Astrocyte (in vitro differentiated cells and primary cell): ENCODE data around the gene NIT2. TPM values are rescaled to one million over a fixed set of nuclear protein-coding genes. Genes with fewer than 3 reads are reported as not detected.
"Not testable (repeated sequence)": the region's sequence is repeated elsewhere in the genome, so short reads cannot be mapped to it uniquely, and the experiment has no call there.

Experiments used
- DNase-seq: peaks from one replicate; pipeline ENCODE4 v3.0.0-alpha.2; 2010; ENCODE audit warnings: low read depth
- FAIRE-seq: peaks from 2 replicates; lab custom pipeline; 2011; peaks lifted over from hg19 to GRCh38; lab: Jason Lieb, UNC
- H2AFZ ChIP-seq: 2 replicates; pipeline ENCODE4 v1.6.0; 2012; ENCODE audit warnings: low read depth, low read length, inconsistent platforms
- H3K27ac ChIP-seq: 2 replicates; pipeline ENCODE4 v1.5.1; 2011; ENCODE audit warnings: low read depth, low read length, inconsistent platforms
- H3K27me3 ChIP-seq: 2 replicates; pipeline ENCODE4 v1.6.0; 2011; ENCODE audit warnings: low read length, inconsistent platforms; ENCODE audit not compliant: insufficient read depth
- H3K36me3 ChIP-seq: 2 replicates; pipeline ENCODE4 v1.5.1; 2011; ENCODE audit warnings: low read length, inconsistent platforms; ENCODE audit not compliant: insufficient read depth
- H3K4me1 ChIP-seq: 2 replicates; pipeline ENCODE4 v1.5.1; 2011; ENCODE audit warnings: low read length, inconsistent platforms; ENCODE audit not compliant: insufficient read depth
- H3K4me2 ChIP-seq: 2 replicates; pipeline ENCODE4 v1.6.0; 2012; ENCODE audit warnings: low read length, inconsistent platforms
- H3K4me3 ChIP-seq: 2 replicates; pipeline ENCODE4 v1.5.1; 2011; ENCODE audit warnings: low read depth, mild to moderate bottlenecking, low read length, inconsistent platforms; ENCODE audit not compliant: insufficient read depth
- H3K79me2 ChIP-seq: 2 replicates; pipeline ENCODE4 v1.6.0; 2012; ENCODE audit warnings: mild to moderate bottlenecking, low read length, inconsistent platforms; ENCODE audit not compliant: insufficient read depth
- H3K9ac ChIP-seq: 2 replicates; pipeline ENCODE4 v1.6.0; 2012; ENCODE audit warnings: mild to moderate bottlenecking, low read length, inconsistent platforms
- H3K9me3 ChIP-seq: 2 replicates; pipeline ENCODE4 v1.5.1; 2012; ENCODE audit warnings: low read depth, mild to moderate bottlenecking, low read length, inconsistent platforms; ENCODE audit not compliant: insufficient read depth
- H4K20me1 ChIP-seq: 2 replicates; pipeline ENCODE4 v1.6.0; 2012; ENCODE audit warnings: low read length, inconsistent platforms; ENCODE audit not compliant: insufficient read depth
- H3K27ac Mint-ChIP-seq: one replicate; pipeline ENCODE4 v1.8.0; 2021; ENCODE audit warnings: mild to moderate bottlenecking, mixed read lengths; ENCODE audit not compliant: unreplicated experiment
- H3K27me3 Mint-ChIP-seq: one replicate; pipeline ENCODE4 v1.8.0; 2021; ENCODE audit warnings: low read depth, mixed read lengths; ENCODE audit not compliant: unreplicated experiment
- H3K36me3 Mint-ChIP-seq: one replicate; pipeline ENCODE4 v1.8.0; 2021; ENCODE audit warnings: low read depth, mixed read lengths; ENCODE audit not compliant: unreplicated experiment
- H3K4me1 Mint-ChIP-seq: one replicate; pipeline ENCODE4 v1.8.0; 2021; ENCODE audit warnings: low read depth, mixed read lengths; ENCODE audit not compliant: unreplicated experiment
- H3K4me3 Mint-ChIP-seq: one replicate; pipeline ENCODE4 v1.8.0; 2021; ENCODE audit warnings: mild to moderate bottlenecking, moderate library complexity, mixed read lengths; ENCODE audit not compliant: unreplicated experiment
- H3K9me3 Mint-ChIP-seq: one replicate; pipeline ENCODE4 v1.8.0; 2021; ENCODE audit warnings: mild to moderate bottlenecking, mixed read lengths; ENCODE audit not compliant: unreplicated experiment
- CTCF ChIP-seq: IDR thresholded peaks from 2 replicates; pipeline ENCODE4 v1.5.1; 2011; ENCODE audit warnings: low read depth, mild to moderate bottlenecking, inconsistent platforms, low read length, moderate library complexity; ENCODE audit not compliant: insufficient read depth
- EZH2 ChIP-seq: IDR thresholded peaks from 2 replicates; pipeline ENCODE4 v1.6.1; 2012; ENCODE audit warnings: mild to moderate bottlenecking, low read length, inconsistent platforms; ENCODE audit not compliant: insufficient read depth
- total RNA-seq: library from RNA; stranded (reverse); gene quantifications from 2 replicates; pipeline ENCODE4 v1.2.1, GENCODE V29; 2021

Gene NIT2
- total RNA-seq, 1 donor from 2014 or later, result 47.7 TPM

- Mint-ChIP-seq H3K4me3 (no peak overlapping the region), H3K27ac (no peak overlapping the region), H3K9me3 (peaks cover 8% of the 10 kb centered on the region), H3K27me3 (no peaks in the 10 kb centered on the region), H3K4me1 (peaks cover 9% of the 10 kb centered on the region), H3K36me3 (peaks cover 44% of the 10 kb centered on the region)
- Histone ChIP-seq H4K20me1 (no peaks in the 10 kb centered on the region), H3K9ac (no peak overlapping the region), H3K9me3 (no peaks in the 10 kb centered on the region), H3K79me2 (no peaks in the 10 kb centered on the region), H3K4me3 (no peak overlapping the region), H2AFZ (no peak overlapping the region), H3K36me3 (peaks cover 42% of the 10 kb centered on the region), H3K27me3 (no peaks in the 10 kb centered on the region), H3K4me1 (no peaks in the 10 kb centered on the region), H3K27ac (no peak overlapping the region), H3K4me2 (no peak overlapping the region)
- TF ChIP-seq CTCF (no peak), EZH2 (no peak)
- FAIRE-seq, result no peak
- no peak for DNase-seq
Observed at GRCh38 chr3:100348727-100349126, 14.2 kb downstream of the NIT2 start.

- not testable (repeated sequence) for H3K27ac ChIP-seq, H3K9ac ChIP-seq, H3K4me3 Mint-ChIP-seq, DNase-seq, H4K20me1 ChIP-seq, H3K9me3 ChIP-seq, H3K79me2 ChIP-seq, H3K4me1 Mint-ChIP-seq, H2AFZ ChIP-seq, H3K9me3 Mint-ChIP-seq, H3K27me3 ChIP-seq, FAIRE-seq, H3K4me3 ChIP-seq, H3K4me2 ChIP-seq, H3K27me3 Mint-ChIP-seq, H3K4me1 ChIP-seq, H3K27ac Mint-ChIP-seq
- peaks cover 46% of the 10 kb centered on the region for H3K36me3 ChIP-seq
- H3K36me3 Mint-ChIP-seq, result peaks cover 42% of the 10 kb centered on the region
Observed at GRCh38 chr3:100351770-100352169, 17.2 kb downstream of the NIT2 start.

GRCh38 chr3:100352296-100353231 is 18.0 kb downstream of the NIT2 start:
- peaks cover 5% of the 10 kb centered on the region for H4K20me1 ChIP-seq
- Mint-ChIP-seq H3K27ac (peak overlapping the region; percentile 47), H3K4me1 (peaks cover 9% of the 10 kb centered on the region), H3K27me3 (no peaks in the 10 kb centered on the region), H3K36me3 (peaks cover 37% of the 10 kb centered on the region), H3K9me3 (peaks cover 8% of the 10 kb centered on the region), H3K4me3 (no peak overlapping the region)
- H3K4me2 ChIP-seq, result no peak overlapping the region
- H3K9me3 ChIP-seq, result no peaks in the 10 kb centered on the region
- no peak overlapping the region for H3K9ac ChIP-seq
- H3K4me3 ChIP-seq, result no peak overlapping the region
- H3K36me3 ChIP-seq, result peaks cover 45% of the 10 kb centered on the region
- no peaks in the 10 kb centered on the region for H3K79me2 ChIP-seq
- H2AFZ ChIP-seq, result no peak overlapping the region
- no peak overlapping the region for H3K27ac ChIP-seq
- no peak for TF ChIP-seq CTCF
- no peak for TF ChIP-seq EZH2
- H3K27me3 ChIP-seq, result no peaks in the 10 kb centered on the region
- H3K4me1 ChIP-seq, result no peaks in the 10 kb centered on the region
- DNase-seq, result no peak
- no peak for FAIRE-seq
